ENCODE data around the gene OR56B4.

OR56B4 gene

GRCh38 chr11:6152126-6152525 is 44.6 kb downstream of the OR56B4 start:
- DNase-seq: no peak

GRCh38 chr11:6156628-6157359 is 49.3 kb downstream of the OR56B4 start:
- DNase-seq: no peak
